Sigmoid colon (tissue), 7 donors: ENCODE results near the gene ABI3BP. TPM values are rescaled to one million over a fixed set of nuclear protein-coding genes. Genes with fewer than 3 reads are reported as not detected.
A peak's percentile ranks its signal among the peaks of the same experiment; 100 is the strongest.

Experiments used
- DNase-seq: peaks from one replicate; pipeline ENCODE4 v3.0.0-alpha.2; 2019
- H3K27ac ChIP-seq, 4 donors: fragments of 200-600 bp; sonication (generic); one replicate each; pipeline ENCODE4 v1.5.1; 2016 to 2019; ENCODE audit warnings: mild to moderate bottlenecking in 1 of 4
- H3K27me3 ChIP-seq, 3 donors: fragments of 200-600 bp; sonication (generic); one replicate each; pipeline ENCODE4 v1.5.1; 2019; ENCODE audit warnings: mild to moderate bottlenecking in 1 of 3
- H3K36me3 ChIP-seq, 4 donors: fragments of 200-600 bp; sonication (generic); one replicate each; pipeline ENCODE4 v1.5.1; 2016 to 2019
- H3K4me1 ChIP-seq, 4 donors: fragments of 200-600 bp; sonication (generic); one replicate each; pipeline ENCODE4 v1.5.1; 2017 to 2019
- H3K4me3 ChIP-seq, 4 donors: fragments of 200-600 bp; sonication (generic); one replicate each; pipeline ENCODE4 v1.5.1; 2017 to 2019; ENCODE audit warnings: mild to moderate bottlenecking in 2 of 4, moderate library complexity in 1 of 4
- H3K9me3 ChIP-seq, 4 donors: fragments of 200-600 bp in 3 of 4; sonication (generic) in 3 of 4; one replicate each; pipeline versions ENCODE4 v1.5.1 to v1.6.1; 2013 to 2019
- CTCF ChIP-seq, 4 experiments: fragments of 450-650 bp in 3 of 4; fragments of 200-600 bp in 1 of 4; IDR thresholded peaks; one replicate each; pipeline ENCODE4 v1.5.1; 2016 to 2019; ENCODE audit warnings: antibody characterized with exemption in 4 of 4, mild to moderate bottlenecking in 3 of 4, moderate library complexity in 2 of 4
- EP300 ChIP-seq, 4 donors: sonication (generic); formaldehyde crosslinking; IDR thresholded peaks; one replicate each; pipeline ENCODE4 v1.6.1; 2017; ENCODE audit warnings: antibody characterized with exemption in 4 of 4
- POLR2A ChIP-seq, 2 donors: fragments of 450-650 bp; IDR thresholded peaks; one replicate each; pipeline ENCODE4 v1.6.1; 2016; ENCODE audit warnings: antibody characterized with exemption in 2 of 2, mild to moderate bottlenecking in 2 of 2, moderate library complexity in 2 of 2
- POLR2AphosphoS5 ChIP-seq, 4 donors: sonication (generic); formaldehyde crosslinking; IDR thresholded peaks; one replicate each; pipeline ENCODE4 v1.6.1; 2017; ENCODE audit warnings: antibody characterized with exemption in 4 of 4
- whole genome bisulfite sequencing, 2 donors: extraction: QIAGEN DNeasy Blood & Tissue Kit; methylation state at CpG; one replicate each; pipeline ENCODE4 v1.1.7; 2013; 5-methylcytosine and 5-hydroxymethylcytosine counted together
- intact Hi-C: fragments of 100-400 bp; cut with DNase I; formaldehyde crosslinking; loops from one replicate; pipeline ENCODE4 v1.15.1; 2023
- polyA plus RNA-seq, 3 donors: library from polyadenylated mRNA; stranded (reverse); fragments of 200-250 nt; gene quantifications; one replicate each; pipeline ENCODE4 v1.2.3, GENCODE V29; 2013
- total RNA-seq, 4 donors: library from RNA; depleted of rRNA; stranded (reverse); fragments of >200 nt; gene quantifications; one replicate each; pipeline ENCODE4 v1.1.0, GENCODE V29; 2016
- donor health status: healthy with polysubstance abuse.
- donor health status: Bipolar disorder and iron deficiency.
- donor health status: healthy.

Gene ABI3BP
- total and polyA plus RNA-seq, 7 donors = 1.2 to 177 (median 30.4) TPM

DNA sequence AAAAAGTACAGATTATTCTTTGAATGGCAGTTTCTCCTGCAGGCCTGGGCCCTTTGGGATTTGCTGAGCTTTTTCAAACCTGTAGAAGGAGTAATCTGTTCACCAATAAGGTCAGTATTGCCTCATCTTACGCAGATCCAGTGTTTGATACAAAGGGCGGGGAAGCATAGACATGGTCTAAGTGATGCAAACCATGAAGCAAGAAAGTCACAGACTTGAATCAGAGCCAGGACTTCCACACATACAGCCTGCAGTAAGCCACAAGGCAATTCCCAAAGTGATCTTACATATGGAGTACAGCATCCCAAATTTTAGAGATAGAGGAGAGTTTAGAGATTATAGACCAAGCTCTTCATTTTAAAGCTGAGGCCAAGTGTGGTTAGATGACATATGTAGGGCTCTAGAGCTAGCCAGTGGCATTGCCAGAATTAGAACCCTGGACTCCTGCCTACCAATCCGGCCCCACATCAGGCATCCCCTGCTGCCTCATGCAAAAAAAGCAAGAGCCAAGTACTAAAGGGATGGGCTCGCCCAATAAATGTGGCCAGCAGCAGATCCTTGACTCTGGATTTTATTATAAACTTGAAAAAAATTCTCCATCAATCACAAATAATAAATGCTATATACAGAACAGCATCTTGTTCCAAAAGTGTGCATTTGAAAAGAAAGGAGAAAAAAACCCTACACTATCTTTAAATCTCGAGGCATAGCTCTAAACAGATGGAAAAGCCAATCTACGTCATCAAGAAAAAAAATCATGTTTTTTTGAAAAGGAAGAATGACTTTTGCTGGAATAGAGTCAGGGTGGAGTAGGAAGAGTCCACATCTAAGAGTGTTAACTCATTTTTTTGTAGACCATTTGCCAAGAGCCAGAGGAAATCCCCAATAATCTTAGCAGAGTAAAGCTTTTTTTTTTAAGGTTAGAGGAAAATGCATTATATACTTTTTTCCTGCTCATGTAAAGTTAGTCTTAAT is 24.0 kb downstream of the ABI3BP start:
- H3K4me1 ChIP-seq = peaks cover 0 to 40% (median 29%) of the 10 kb centered on the region in 4 donors
- H3K27me3 ChIP-seq = no peaks in the 10 kb centered on the region
- no peak overlapping the region for H3K4me3 ChIP-seq
- no peak for TF ChIP-seq EP300 (IDR thresholded peaks at IDR 0.05)
- peak in 3 of 4 donors; percentile 5 to 33 (median 21) for TF ChIP-seq POLR2AphosphoS5 (IDR thresholded peaks at IDR 0.05)
- no peak for TF ChIP-seq CTCF (IDR thresholded peaks at IDR 0.05)
- no peak for TF ChIP-seq POLR2A (IDR thresholded peaks at IDR 0.05)
- intact Hi-C loops = no loop called here
- no peaks in the 10 kb centered on the region for H3K9me3 ChIP-seq
- no peaks in the 10 kb centered on the region for H3K36me3 ChIP-seq
- DNase-seq = peak; percentile 73
- peak overlapping the region; percentile 14 to 67 (median 34) for H3K27ac ChIP-seq
- 84 to 88% methylated on average over 6 of the region's 6 CpGs for WGBS, 2 donors

DNA sequence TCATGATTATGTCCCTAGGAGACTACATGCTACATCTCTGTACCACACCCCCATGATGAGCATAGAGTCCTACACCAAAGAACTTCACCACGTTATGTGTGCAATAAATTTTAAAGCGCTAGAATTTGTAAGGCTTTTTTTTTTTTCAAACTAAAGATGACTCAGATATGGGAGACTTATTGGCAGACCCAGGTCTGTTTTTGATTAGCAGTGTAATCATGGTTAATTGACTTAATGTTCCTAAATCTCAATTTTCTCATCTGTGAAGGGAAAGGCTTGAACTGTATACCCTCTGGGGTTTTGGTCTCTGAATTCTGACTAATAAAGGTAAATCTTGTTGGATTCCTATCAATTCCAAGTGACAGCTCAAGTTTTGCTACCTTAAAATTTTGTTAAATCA is 26.4 kb downstream of the ABI3BP start:
- TF ChIP-seq EP300 (IDR thresholded peaks at IDR 0.05) = no peak
- no peak for TF ChIP-seq POLR2AphosphoS5 (IDR thresholded peaks at IDR 0.05)
- TF ChIP-seq CTCF (IDR thresholded peaks at IDR 0.05) = no peak
- TF ChIP-seq POLR2A (IDR thresholded peaks at IDR 0.05) = no peak
- H3K4me1 ChIP-seq = peaks cover 0 to 24% (median 19%) of the 10 kb centered on the region in 4 donors
- H3K27me3 ChIP-seq = no peaks in the 10 kb centered on the region
- H3K36me3 ChIP-seq = no peaks in the 10 kb centered on the region
- H3K9me3 ChIP-seq = no peaks in the 10 kb centered on the region
- peak overlapping the region in 1 of 4 donors; percentile 10 for H3K27ac ChIP-seq
- H3K4me3 ChIP-seq = no peak overlapping the region
- WGBS, 2 donors = 63 to 80% methylated on average over 2 of the region's 2 CpGs
- intact Hi-C loops = no loop called here
- no peak for DNase-seq

DNA sequence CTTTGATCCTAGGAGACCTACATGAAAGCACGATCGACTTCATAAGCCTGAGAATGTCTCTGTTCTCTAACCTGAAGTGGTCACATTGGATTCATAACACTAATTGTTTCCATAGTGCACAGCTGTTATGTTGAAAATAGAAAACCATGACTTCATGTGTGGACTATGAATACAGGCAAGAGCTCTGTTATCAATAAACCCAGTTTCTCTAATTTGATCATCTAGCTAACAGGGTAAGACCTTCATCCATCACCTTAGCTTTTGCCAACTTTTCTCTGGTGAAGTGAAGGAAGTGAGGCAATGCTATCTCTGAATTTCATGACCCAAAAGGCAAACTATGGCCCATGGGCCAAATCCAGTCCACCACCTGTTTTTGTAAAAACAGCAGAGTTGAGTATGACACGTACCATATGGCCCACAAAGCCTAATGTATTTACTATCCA is 27.2 kb downstream of the ABI3BP start:
- peaks cover 0 to 17% (median 14%) of the 10 kb centered on the region in 4 donors for H3K4me1 ChIP-seq
- no peaks in the 10 kb centered on the region for H3K9me3 ChIP-seq
- DNase-seq = no peak
- TF ChIP-seq POLR2AphosphoS5 (IDR thresholded peaks at IDR 0.05) (no peak), EP300 (IDR thresholded peaks at IDR 0.05) (no peak), CTCF (IDR thresholded peaks at IDR 0.05) (no peak), POLR2A (IDR thresholded peaks at IDR 0.05) (no peak)
- no peaks in the 10 kb centered on the region for H3K36me3 ChIP-seq
- no peak overlapping the region for H3K4me3 ChIP-seq
- H3K27ac ChIP-seq = peak overlapping the region in 1 of 4 donors; percentile 10
- no peaks in the 10 kb centered on the region for H3K27me3 ChIP-seq
- WGBS, 2 donors = 73 to 79% methylated on average over 3 of the region's 3 CpGs
- intact Hi-C loops = no loop called here

DNA sequence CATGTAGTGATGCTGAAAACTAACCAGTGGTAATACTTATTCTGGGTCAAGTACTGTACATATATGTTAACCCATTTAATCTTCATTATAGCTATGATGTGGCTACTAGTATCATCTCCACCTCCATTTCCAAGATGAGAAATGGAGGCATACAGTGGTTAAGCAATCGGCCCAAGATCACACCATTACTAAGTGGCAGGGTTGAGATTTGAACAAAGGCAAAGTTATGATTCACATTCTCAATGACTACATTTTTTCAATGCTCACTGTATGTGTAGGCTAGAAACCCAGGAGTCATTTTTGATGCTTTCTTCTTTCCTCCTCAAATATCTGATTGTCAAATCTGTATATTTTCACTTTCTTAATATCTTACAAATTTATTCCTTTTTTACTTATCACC is 30.2 kb downstream of the ABI3BP start:
- Histone ChIP-seq H3K9me3 (peaks cover 0 to 4% (median 0%) of the 10 kb centered on the region in 4 donors), H3K36me3 (no peaks in the 10 kb centered on the region), H3K27ac (no peak overlapping the region), H3K4me3 (no peak overlapping the region), H3K27me3 (no peaks in the 10 kb centered on the region), H3K4me1 (no peaks in the 10 kb centered on the region)
- no peak for DNase-seq
- no peak for TF ChIP-seq POLR2AphosphoS5 (IDR thresholded peaks at IDR 0.05)
- intact Hi-C loops = no loop called here
- WGBS, 2 donors = 94 to 98% methylated on average over 1 of the region's 1 CpG

DNA sequence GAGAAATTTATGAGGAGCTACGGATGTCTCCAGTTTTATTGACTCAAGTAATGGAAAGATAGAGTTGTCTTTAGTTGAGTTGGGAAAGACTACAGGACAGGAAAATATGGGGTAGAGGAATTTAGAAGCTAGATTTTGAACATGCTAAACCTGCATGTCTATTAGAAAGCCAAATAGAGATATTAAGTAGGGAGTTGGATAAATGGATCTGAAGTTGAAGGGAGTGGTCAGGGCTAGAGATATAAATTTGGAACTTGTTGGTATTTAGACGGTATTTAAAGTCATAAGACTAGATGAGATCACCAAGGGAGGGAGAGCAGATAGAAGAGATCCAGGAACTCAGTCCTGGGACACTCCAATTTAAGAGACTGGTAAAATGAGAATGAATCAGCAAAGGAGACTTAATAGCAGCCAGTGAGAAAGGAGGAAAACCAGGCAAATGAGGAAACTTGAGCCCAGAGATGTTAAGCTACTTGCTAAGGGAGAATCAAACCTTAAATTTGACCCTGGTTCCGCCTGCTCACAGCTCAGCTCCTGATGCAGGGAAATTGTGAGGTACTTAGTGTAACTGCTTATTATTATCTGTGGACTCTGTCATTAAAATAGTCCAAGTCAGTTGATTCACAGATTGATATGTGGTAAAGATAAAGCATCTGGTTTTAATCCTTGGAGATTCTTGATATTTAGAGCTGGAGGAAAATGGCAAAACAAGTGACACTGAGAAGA is 35.8 kb downstream of the ABI3BP start:
- H3K27ac ChIP-seq = peak overlapping the region; percentile 44 to 55 (median 51)
- peaks cover 0 to 4% (median 0%) of the 10 kb centered on the region in 4 donors for H3K9me3 ChIP-seq
- TF ChIP-seq EP300 (IDR thresholded peaks at IDR 0.05) (no peak), POLR2AphosphoS5 (IDR thresholded peaks at IDR 0.05) (peak in 1 of 4 donors; percentile 11)
- no peaks in the 10 kb centered on the region for H3K27me3 ChIP-seq
- H3K4me1 ChIP-seq = peaks cover 0 to 26% (median 22%) of the 10 kb centered on the region in 4 donors
- DNase-seq = no peak
- WGBS, 2 donors = 72 to 79% methylated on average over 3 of the region's 3 CpGs
- H3K4me3 ChIP-seq = no peak overlapping the region
- no peaks in the 10 kb centered on the region for H3K36me3 ChIP-seq
- intact Hi-C loops = no loop called here
